Hypothalamus (tissue), 51 donors: ENCODE measurements around the gene TMEM117.

ENCODE experiments used
- DNase-seq, 51 donors: peaks; one replicate each; lab custom pipeline; 2025; lab: John Stamatoyannopoulos, UW

The TMEM117 gene

GRCh38 chr12:44431647-44432343, 595.9 kb downstream of the TMEM117 start:
- DNase-seq: no peak

DNA sequence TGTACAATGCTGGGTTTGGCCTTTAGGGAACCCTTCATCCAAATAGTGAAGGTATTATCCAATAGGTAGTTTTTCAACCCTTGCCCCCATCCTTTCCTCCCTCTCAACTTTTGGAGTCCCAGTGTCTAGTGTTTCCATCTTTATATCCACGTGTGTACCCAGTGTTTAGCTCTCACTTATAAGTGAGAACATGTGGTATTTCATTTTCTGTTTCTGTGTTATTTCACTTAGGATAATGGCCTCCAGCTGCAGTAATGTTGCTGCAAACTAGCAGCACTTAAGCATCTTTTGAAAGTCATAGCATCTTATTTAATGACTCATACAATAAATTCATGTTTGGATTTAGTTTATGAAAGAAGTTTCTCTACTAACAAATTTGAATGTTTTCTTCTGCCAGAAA, 597.8 kb downstream of the TMEM117 start:
- DNase-seq: no peak

DNA sequence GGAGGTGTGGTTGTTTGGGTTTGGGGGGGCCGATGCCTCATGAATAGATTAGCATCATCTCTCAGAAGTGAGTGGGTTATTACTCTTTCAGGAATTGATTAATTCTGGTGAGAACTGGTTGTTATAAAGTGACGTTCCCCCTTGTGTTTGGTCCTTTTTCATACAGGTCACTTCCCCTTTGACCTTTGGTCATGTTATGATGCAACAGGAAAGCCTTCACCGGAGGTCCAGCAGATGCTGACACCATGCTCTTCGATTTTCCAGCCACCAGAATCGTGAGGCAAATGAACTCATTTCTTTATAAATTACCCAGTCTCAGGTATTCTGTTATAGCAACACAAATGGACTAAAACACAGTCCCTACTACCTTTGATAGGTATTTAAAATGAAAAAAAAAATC, 600.9 kb downstream of the TMEM117 start:
- DNase-seq: no peak
